Epithelial cell of esophagus (primary cell): Measurements from ENCODE around the gene TEX13B.

Experiments used
- DNase-seq: peaks from one replicate; pipeline ENCODE4 v3.0.0; 2010; ENCODE audit warnings: low read depth
- H3K4me3 ChIP-seq: 2 replicates; pipeline ENCODE4 v1.5.1; 2011; ENCODE audit warnings: mild to moderate bottlenecking, low read length, control low read depth
- CTCF ChIP-seq: IDR thresholded peaks from 2 replicates; pipeline ENCODE4 v1.5.1; 2011; ENCODE audit warnings: low read depth, mild to moderate bottlenecking, low read length, control low read depth, inconsistent platforms; ENCODE audit not compliant: insufficient read depth; ENCODE audit errors: missing control alignments

Gene TEX13B

GRCh38 chrX:107940095-107940494 lies 42.1 kb downstream of the TEX13B start:
- TF ChIP-seq CTCF: no peak
- no peak for DNase-seq
- no peak overlapping the region for H3K4me3 ChIP-seq

- TF ChIP-seq CTCF: no peak
These were observed 45.8 kb downstream of the TEX13B start for GRCh38 chrX:107936434-107936730.

GRCh38 chrX:107935664-107936433 lies 46.3 kb downstream of the TEX13B start:
- TF ChIP-seq CTCF: no peak
- peak overlapping the region; percentile 68 for H3K4me3 ChIP-seq
- peak; percentile 77 for DNase-seq

More at GRCh38 chrX:107936434-107936730, 45.8 kb downstream of the TEX13B start:
- peak overlapping the region; percentile 68 for H3K4me3 ChIP-seq
- DNase-seq: peak; percentile 4

- TF ChIP-seq CTCF: no peak
- peak overlapping the region; percentile 68 for H3K4me3 ChIP-seq
- DNase-seq: peak; percentile 92
These were observed 47.0 kb downstream of the TEX13B start for GRCh38 chrX:107935200-107935599.

GRCh38 chrX:107934262-107934661 lies 47.9 kb downstream of the TEX13B start:
- no peak overlapping the region for H3K4me3 ChIP-seq
- TF ChIP-seq CTCF: no peak
- DNase-seq: no peak
